ENCODE data around the gene FOXC2. TPM values are rescaled to one million over a fixed set of nuclear protein-coding genes. Genes with fewer than 3 reads are reported as not detected.
"Not testable (repeated sequence)": the region's sequence is repeated elsewhere in the genome, so short reads cannot be mapped to it uniquely, and the experiment has no call there.

FOXC2 gene
- total RNA-seq, 2 experiments from 2014 or later, result not detected

DNA sequence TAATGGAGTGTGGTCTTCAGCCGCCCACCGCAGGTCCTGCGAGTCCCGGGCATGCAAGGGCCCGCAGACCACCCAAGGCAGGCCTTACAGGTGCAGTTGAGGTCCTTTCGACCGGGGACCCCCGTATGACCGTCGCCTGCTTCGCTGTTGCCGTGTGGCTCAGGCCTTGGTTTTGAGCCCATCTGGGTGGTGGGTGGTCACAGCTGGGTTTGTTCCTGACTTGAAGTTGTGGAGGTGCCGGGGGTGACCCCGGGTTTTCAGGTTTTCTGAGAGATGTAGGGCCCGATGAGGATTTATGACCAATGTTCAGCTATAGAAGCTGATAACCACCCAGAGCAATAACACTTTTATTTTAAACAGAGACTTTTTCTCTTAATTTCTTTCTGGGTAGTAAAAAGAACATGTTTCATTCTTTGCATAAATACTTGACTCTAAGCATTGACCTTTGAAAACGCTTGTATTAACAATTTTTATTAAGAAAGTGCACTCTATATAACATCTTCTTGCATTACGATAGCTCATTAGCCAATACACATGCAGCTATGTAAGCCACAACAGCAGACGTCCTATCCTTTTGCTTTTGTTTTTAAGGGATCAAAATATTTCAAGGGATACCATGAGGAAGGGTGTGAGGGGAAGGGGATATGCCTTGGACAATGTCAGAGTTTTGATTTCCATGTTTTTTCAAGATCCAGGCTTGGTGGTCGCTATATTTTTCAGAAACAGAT lies 13.6 kb downstream of the FOXC2 start:
- no peak overlapping the region for H3K27ac Mint-ChIP-seq
- H3K9me3 Mint-ChIP-seq, result no peaks in the 10 kb centered on the region
- peaks cover 6% of the 10 kb centered on the region for H3K4me1 Mint-ChIP-seq
- no peaks in the 10 kb centered on the region for H3K36me3 Mint-ChIP-seq
- H3K27me3 Mint-ChIP-seq, result peaks cover 62% of the 10 kb centered on the region
- DNase-seq, result no peak
- H3K4me3 Mint-ChIP-seq, result no peak overlapping the region

- H3K27me3 Mint-ChIP-seq, result peaks cover 59% of the 10 kb centered on the region
- H3K36me3 Mint-ChIP-seq, result no peaks in the 10 kb centered on the region
- H3K9me3 Mint-ChIP-seq, result no peaks in the 10 kb centered on the region
- H3K27ac Mint-ChIP-seq, result no peak overlapping the region
- peaks cover 6% of the 10 kb centered on the region for H3K4me1 Mint-ChIP-seq
- no peak for DNase-seq
- no peak overlapping the region for H3K4me3 Mint-ChIP-seq
Observed at GRCh38 chr16:86580791-86581170, 14.2 kb downstream of the FOXC2 start.

GRCh38 chr16:86581458-86581857 lies 14.8 kb downstream of the FOXC2 start:
- Mint-ChIP-seq H3K4me3 (no peak overlapping the region), H3K9me3 (no peaks in the 10 kb centered on the region), H3K4me1 (peaks cover 4% of the 10 kb centered on the region), H3K36me3 (no peaks in the 10 kb centered on the region), H3K27me3 (peaks cover 52% of the 10 kb centered on the region), H3K27ac (no peak overlapping the region)
- DNase-seq, result no peak

GRCh38 chr16:86584071-86584685 lies 17.5 kb downstream of the FOXC2 start:
- DNase-seq, result no peak
- Mint-ChIP-seq H3K4me1 (no peaks in the 10 kb centered on the region), H3K36me3 (no peaks in the 10 kb centered on the region), H3K27ac (no peak overlapping the region), H3K4me3 (no peak overlapping the region), H3K9me3 (no peaks in the 10 kb centered on the region), H3K27me3 (peaks cover 27% of the 10 kb centered on the region)

DNA sequence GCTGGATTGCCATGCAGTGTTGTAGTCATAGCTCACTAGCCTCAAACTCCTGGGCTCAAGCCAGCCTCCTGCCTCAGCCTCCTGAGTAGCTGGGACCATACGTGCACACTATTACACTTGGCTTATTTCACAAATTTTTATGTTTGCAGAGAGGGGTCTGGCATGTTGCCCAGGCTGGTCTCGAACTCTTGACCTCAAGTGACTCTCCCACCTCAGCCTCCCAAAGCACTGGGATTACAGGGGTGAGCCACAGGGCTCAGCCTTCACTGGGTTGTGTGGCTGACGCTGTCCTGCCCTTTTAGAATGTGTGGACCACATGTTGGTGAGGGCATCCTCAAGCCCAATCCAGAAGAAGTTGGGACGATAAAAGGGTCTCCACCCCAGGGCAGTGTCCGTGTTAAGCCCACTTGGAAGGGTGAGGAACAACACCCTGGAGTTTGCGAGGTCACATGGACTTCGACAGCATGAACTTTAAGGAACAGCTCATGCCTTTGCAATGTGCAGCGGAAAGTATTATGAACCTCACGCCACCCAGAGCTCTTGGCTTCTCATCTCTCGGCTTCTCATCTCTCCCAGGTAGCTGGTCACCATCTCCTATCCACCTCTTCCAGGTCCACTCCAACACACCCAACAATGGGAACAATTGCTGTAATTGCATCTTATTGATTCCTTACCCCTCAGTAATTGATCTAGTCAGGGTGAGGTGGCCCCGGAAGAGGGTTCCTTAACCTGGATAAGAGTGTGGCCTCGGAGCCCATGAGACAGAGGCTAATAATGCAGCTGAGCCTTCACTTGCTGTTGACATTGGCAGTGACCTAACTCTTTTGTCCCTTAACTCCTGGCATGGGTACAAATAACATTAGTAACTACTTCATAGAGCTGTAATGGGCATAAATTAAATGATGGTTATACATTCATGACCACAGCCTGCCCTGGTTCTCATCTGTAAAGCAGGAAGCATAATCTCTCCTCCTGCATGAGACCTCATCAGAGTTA lies 18.4 kb downstream of the FOXC2 start:
- H3K4me3 Mint-ChIP-seq, result no peak overlapping the region
- no peak for DNase-seq
- H3K27ac Mint-ChIP-seq, result no peak overlapping the region
- H3K4me1 Mint-ChIP-seq, result no peaks in the 10 kb centered on the region
- no peaks in the 10 kb centered on the region for H3K9me3 Mint-ChIP-seq
- no peaks in the 10 kb centered on the region for H3K36me3 Mint-ChIP-seq
- peaks cover 21% of the 10 kb centered on the region for H3K27me3 Mint-ChIP-seq

DNA sequence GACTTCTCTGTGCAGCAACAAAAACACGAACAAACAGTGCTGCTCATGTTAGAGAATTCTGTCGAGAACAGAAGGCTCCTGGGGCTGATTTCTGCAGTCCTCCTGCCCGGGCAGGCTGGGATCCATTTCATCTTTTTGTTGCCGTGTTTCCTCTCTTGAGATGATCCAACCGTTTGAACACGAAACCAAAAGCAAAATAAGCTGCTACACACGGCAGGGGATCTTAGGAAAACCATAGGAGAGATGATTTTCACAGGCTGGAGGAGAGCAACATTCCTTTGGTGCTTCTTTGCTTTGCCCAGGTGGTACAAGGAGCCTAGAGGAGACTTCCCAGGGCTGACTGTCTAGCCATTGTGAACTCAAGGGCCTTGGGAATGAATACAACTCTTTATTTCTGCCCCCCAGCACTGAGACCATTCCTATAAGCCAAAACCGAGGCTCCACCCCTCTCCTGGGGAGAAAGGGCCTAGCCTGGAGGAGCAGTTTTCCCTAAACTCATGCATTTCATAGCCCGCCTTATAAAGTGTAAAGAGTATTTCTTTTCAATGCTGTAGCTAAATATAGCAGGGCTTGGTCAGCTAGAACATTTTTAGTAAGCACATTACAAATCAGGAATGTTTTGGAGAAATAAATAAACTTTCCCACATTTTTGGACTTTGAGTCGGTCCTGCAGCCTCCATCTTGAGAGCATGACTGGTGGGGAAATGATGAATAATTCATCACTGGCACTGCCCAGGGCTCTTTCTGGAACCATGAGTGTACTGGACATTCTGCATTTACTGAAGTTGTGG lies 19.4 kb downstream of the FOXC2 start:
- Mint-ChIP-seq H3K27me3 (peaks cover 12% of the 10 kb centered on the region), H3K27ac (no peak overlapping the region), H3K36me3 (no peaks in the 10 kb centered on the region), H3K4me1 (no peaks in the 10 kb centered on the region), H3K9me3 (no peaks in the 10 kb centered on the region), H3K4me3 (no peak overlapping the region)
- no peak for DNase-seq

GRCh38 chr16:86587487-86587886 lies 20.9 kb downstream of the FOXC2 start:
- H3K27me3 Mint-ChIP-seq, result peaks cover 13% of the 10 kb centered on the region
- no peaks in the 10 kb centered on the region for H3K9me3 Mint-ChIP-seq

GRCh38 chr16:86587955-86588354 lies 21.3 kb downstream of the FOXC2 start:
- not testable (repeated sequence) for H3K4me3 Mint-ChIP-seq, H3K36me3 Mint-ChIP-seq, H3K27ac Mint-ChIP-seq, H3K4me1 Mint-ChIP-seq, H3K9me3 Mint-ChIP-seq, DNase-seq
- H3K27me3 Mint-ChIP-seq, result peaks cover 15% of the 10 kb centered on the region

More at GRCh38 chr16:86587487-86587886, 20.9 kb downstream of the FOXC2 start:
- Mint-ChIP-seq H3K27ac (no peak overlapping the region), H3K4me3 (no peak overlapping the region), H3K4me1 (no peaks in the 10 kb centered on the region), H3K36me3 (no peaks in the 10 kb centered on the region)
- no peak for DNase-seq

- no peaks in the 10 kb centered on the region for H3K36me3 Mint-ChIP-seq
- no peaks in the 10 kb centered on the region for H3K9me3 Mint-ChIP-seq
- DNase-seq, result no peak
- H3K4me3 Mint-ChIP-seq, result no peak overlapping the region
- peaks cover 3% of the 10 kb centered on the region for H3K4me1 Mint-ChIP-seq
- peaks cover 23% of the 10 kb centered on the region for H3K27me3 Mint-ChIP-seq
- no peak overlapping the region for H3K27ac Mint-ChIP-seq
Observed at GRCh38 chr16:86590501-86591144, 24.0 kb downstream of the FOXC2 start.

- DNase-seq, result no peak
- no peaks in the 10 kb centered on the region for H3K36me3 Mint-ChIP-seq
- H3K27me3 Mint-ChIP-seq, result peaks cover 23% of the 10 kb centered on the region
- H3K4me3 Mint-ChIP-seq, result no peak overlapping the region
- peaks cover 3% of the 10 kb centered on the region for H3K4me1 Mint-ChIP-seq
- no peaks in the 10 kb centered on the region for H3K9me3 Mint-ChIP-seq
- no peak overlapping the region for H3K27ac Mint-ChIP-seq
Observed at GRCh38 chr16:86591270-86591669, 24.6 kb downstream of the FOXC2 start.

- Mint-ChIP-seq H3K27me3 (peaks cover 37% of the 10 kb centered on the region), H3K9me3 (peaks cover 2% of the 10 kb centered on the region), H3K4me3 (no peak overlapping the region), H3K4me1 (peaks cover 5% of the 10 kb centered on the region), H3K27ac (no peak overlapping the region), H3K36me3 (no peaks in the 10 kb centered on the region)
- DNase-seq, result no peak
Observed at GRCh38 chr16:86593913-86594620, 27.4 kb downstream of the FOXC2 start.

- Mint-ChIP-seq H3K9me3 (peaks cover 2% of the 10 kb centered on the region), H3K36me3 (no peaks in the 10 kb centered on the region), H3K27ac (no peak overlapping the region)
Observed at GRCh38 chr16:86594721-86595120, 28.1 kb downstream of the FOXC2 start.

GRCh38 chr16:86595983-86596605 lies 29.5 kb downstream of the FOXC2 start:
- H3K27ac Mint-ChIP-seq, result no peak overlapping the region
- peaks cover 7% of the 10 kb centered on the region for H3K4me1 Mint-ChIP-seq
- DNase-seq, result no peak
- H3K4me3 Mint-ChIP-seq, result no peak overlapping the region
- H3K36me3 Mint-ChIP-seq, result no peaks in the 10 kb centered on the region
- peaks cover 2% of the 10 kb centered on the region for H3K9me3 Mint-ChIP-seq
- peaks cover 47% of the 10 kb centered on the region for H3K27me3 Mint-ChIP-seq

More at GRCh38 chr16:86594721-86595120, 28.1 kb downstream of the FOXC2 start:
- Mint-ChIP-seq H3K4me1 (peaks cover 7% of the 10 kb centered on the region), H3K27me3 (peaks cover 41% of the 10 kb centered on the region), H3K4me3 (no peak overlapping the region)
- no peak for DNase-seq

Measured in activated naive CD8-positive, alpha-beta T cell treated with anti-CD3 and anti-CD28 coated beads for 36 hours (primary cell).